HL-60 (cell line): Measurements from ENCODE around the gene MMP15.

Experiments used
- DNase-seq, 2 experiments: peaks; one replicate each; pipeline ENCODE4 v3.0.0-alpha.2; 2010 to 2020; ENCODE audit warnings: low read depth in 1 of 2, low spot score in 1 of 2
- H3K27ac ChIP-seq: fragments of 250-450 bp; sonication (Bioruptor Pico); replicated peaks from 2 replicates; pipeline ENCODE4 v1.5.1; 2020; ENCODE audit warnings: mild to moderate bottlenecking, moderate library complexity
- H3K27me3 ChIP-seq: fragments of 250-450 bp; sonication (Bioruptor Pico); 2 replicates; pipeline ENCODE4 v1.5.1; 2021; ENCODE audit warnings: mild to moderate bottlenecking, moderate library complexity; ENCODE audit not compliant: insufficient read depth, poor library complexity, severe bottlenecking
- H3K4me3 ChIP-seq: replicated peaks from 2 replicates; pipeline ENCODE4 v1.5.1; 2011; ENCODE audit warnings: mild to moderate bottlenecking, control low read depth, low read length; ENCODE audit not compliant: insufficient read depth
- GABPA ChIP-seq: IDR thresholded peaks from 2 replicates; pipeline ENCODE4 v1.6.1; 2012; ENCODE audit warnings: low read depth
- POLR2AphosphoS5 ChIP-seq: IDR thresholded peaks from 2 replicates; pipeline ENCODE4 v1.6.1; 2012; ENCODE audit warnings: low read depth
- SPI1 ChIP-seq: IDR thresholded peaks from 2 replicates; pipeline ENCODE4 v1.6.1; 2012; ENCODE audit warnings: low read depth, mild to moderate bottlenecking, borderline replicate concordance
- TF ChIP-seq, protein P1 (sequence below): IDR thresholded peaks from 2 replicates; pipeline ENCODE4 v1.6.1; 2012; ENCODE audit warnings: low read depth; ENCODE audit not compliant: insufficient replicate concordance
- TF ChIP-seq, protein P2 (sequence below): IDR thresholded peaks from one replicate; pipeline ENCODE4 v1.5.1; 2011; ENCODE audit warnings: low read length, control low read depth, inconsistent platforms; ENCODE audit not compliant: insufficient read depth

MMP15 gene

DNA sequence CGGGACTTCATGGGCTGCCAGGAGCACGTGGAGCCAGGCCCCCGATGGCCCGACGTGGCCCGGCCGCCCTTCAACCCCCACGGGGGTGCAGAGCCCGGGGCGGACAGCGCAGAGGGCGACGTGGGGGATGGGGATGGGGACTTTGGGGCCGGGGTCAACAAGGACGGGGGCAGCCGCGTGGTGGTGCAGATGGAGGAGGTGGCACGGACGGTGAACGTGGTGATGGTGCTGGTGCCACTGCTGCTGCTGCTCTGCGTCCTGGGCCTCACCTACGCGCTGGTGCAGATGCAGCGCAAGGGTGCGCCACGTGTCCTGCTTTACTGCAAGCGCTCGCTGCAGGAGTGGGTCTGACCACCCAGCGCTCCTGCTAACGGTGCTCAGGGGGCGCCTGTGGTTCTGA is 19.5 kb downstream of the MMP15 start:
- H3K27me3 ChIP-seq: no peaks in the 10 kb centered on the region
- no peak for DNase-seq

DNA sequence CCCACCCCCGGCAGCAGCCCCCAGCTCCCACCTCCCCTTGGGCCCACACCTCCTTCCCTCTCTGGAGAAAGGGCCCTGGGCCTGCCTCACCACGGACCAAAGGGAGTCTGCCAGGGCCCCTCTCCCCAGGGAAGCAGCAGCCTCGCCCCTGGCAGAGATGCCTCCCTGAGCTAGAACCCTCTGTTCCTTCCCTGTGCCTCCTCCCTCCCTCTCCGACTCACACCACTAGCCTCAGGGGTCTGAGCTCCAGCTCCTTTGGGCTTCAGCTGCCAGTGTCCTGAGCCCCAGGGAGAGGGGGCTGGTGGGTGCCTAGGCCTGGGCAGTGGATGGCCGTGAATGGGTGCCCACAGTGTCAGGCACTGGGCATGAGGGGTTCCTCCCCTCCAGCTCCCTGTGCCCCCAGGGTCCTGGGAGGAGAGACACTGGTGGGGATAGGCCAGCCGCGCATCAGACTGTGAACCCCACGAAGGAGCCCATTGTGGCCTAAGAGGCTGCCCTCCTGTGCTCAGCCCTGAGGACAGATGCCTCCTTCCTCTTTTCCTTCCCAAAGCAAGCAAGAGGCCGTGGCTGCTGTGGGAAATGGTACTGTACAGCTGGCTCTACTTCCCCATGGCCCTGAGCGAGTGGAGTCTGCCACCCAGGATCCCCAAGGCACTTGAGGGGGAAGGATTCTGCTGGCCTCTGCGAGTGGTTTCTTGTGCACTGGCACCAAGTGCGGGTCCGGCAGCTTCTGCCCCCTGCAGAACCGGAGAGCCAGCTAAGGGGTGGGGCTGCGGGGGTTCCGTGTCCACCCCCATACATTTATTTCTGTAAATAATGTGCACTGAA is 20.7 kb downstream of the MMP15 start:
- Histone ChIP-seq H3K27ac (no peak overlapping the region), H3K4me3 (no peak overlapping the region), H3K27me3 (no peaks in the 10 kb centered on the region)
- TF ChIP-seq SPI1 (peak; percentile 75; the same call in 1 of the 2 replicates), GABPA (no peak)
- peak in 1 of 2 experiments; percentile 85 for DNase-seq

More for the DNA sequence above, 19.5 kb downstream of the MMP15 start:
- TF ChIP-seq, protein P1, sequence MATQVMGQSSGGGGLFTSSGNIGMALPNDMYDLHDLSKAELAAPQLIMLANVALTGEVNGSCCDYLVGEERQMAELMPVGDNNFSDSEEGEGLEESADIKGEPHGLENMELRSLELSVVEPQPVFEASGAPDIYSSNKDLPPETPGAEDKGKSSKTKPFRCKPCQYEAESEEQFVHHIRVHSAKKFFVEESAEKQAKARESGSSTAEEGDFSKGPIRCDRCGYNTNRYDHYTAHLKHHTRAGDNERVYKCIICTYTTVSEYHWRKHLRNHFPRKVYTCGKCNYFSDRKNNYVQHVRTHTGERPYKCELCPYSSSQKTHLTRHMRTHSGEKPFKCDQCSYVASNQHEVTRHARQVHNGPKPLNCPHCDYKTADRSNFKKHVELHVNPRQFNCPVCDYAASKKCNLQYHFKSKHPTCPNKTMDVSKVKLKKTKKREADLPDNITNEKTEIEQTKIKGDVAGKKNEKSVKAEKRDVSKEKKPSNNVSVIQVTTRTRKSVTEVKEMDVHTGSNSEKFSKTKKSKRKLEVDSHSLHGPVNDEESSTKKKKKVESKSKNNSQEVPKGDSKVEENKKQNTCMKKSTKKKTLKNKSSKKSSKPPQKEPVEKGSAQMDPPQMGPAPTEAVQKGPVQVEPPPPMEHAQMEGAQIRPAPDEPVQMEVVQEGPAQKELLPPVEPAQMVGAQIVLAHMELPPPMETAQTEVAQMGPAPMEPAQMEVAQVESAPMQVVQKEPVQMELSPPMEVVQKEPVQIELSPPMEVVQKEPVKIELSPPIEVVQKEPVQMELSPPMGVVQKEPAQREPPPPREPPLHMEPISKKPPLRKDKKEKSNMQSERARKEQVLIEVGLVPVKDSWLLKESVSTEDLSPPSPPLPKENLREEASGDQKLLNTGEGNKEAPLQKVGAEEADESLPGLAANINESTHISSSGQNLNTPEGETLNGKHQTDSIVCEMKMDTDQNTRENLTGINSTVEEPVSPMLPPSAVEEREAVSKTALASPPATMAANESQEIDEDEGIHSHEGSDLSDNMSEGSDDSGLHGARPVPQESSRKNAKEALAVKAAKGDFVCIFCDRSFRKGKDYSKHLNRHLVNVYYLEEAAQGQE: no peak
- TF ChIP-seq GABPA (no peak), POLR2AphosphoS5 (no peak), SPI1 (no peak)
- TF ChIP-seq, protein P2, sequence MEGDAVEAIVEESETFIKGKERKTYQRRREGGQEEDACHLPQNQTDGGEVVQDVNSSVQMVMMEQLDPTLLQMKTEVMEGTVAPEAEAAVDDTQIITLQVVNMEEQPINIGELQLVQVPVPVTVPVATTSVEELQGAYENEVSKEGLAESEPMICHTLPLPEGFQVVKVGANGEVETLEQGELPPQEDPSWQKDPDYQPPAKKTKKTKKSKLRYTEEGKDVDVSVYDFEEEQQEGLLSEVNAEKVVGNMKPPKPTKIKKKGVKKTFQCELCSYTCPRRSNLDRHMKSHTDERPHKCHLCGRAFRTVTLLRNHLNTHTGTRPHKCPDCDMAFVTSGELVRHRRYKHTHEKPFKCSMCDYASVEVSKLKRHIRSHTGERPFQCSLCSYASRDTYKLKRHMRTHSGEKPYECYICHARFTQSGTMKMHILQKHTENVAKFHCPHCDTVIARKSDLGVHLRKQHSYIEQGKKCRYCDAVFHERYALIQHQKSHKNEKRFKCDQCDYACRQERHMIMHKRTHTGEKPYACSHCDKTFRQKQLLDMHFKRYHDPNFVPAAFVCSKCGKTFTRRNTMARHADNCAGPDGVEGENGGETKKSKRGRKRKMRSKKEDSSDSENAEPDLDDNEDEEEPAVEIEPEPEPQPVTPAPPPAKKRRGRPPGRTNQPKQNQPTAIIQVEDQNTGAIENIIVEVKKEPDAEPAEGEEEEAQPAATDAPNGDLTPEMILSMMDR: no peak
- no peak overlapping the region for H3K27ac ChIP-seq
- no peak overlapping the region for H3K4me3 ChIP-seq

DNA sequence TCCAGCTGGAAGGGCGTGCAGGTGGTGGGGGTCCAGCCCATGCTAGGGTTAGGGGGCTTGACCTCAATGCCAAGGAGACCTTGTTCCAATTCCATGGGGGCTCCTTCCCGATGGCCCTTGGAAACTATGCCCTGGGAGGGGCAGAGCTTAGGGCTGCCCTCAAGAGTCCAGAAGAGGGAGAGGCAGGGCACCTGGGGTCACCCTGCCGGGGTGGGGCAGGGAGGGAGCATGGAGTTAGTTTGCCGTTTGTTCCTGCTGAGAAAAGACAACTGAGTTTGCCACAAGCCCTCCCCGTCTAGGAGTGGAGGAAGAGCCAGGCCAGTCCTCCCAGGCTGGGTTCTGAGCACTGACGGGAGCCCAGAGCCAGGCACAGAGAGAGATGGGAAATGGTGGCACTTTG is 21.4 kb downstream of the MMP15 start:
- no peaks in the 10 kb centered on the region for H3K27me3 ChIP-seq
- H3K27ac ChIP-seq: no peak overlapping the region
- TF ChIP-seq, protein P2: no peak
- TF ChIP-seq SPI1 (no peak), GABPA (no peak), POLR2AphosphoS5 (no peak)
- TF ChIP-seq, protein P1: no peak
- DNase-seq: no peak
- no peak overlapping the region for H3K4me3 ChIP-seq

DNA sequence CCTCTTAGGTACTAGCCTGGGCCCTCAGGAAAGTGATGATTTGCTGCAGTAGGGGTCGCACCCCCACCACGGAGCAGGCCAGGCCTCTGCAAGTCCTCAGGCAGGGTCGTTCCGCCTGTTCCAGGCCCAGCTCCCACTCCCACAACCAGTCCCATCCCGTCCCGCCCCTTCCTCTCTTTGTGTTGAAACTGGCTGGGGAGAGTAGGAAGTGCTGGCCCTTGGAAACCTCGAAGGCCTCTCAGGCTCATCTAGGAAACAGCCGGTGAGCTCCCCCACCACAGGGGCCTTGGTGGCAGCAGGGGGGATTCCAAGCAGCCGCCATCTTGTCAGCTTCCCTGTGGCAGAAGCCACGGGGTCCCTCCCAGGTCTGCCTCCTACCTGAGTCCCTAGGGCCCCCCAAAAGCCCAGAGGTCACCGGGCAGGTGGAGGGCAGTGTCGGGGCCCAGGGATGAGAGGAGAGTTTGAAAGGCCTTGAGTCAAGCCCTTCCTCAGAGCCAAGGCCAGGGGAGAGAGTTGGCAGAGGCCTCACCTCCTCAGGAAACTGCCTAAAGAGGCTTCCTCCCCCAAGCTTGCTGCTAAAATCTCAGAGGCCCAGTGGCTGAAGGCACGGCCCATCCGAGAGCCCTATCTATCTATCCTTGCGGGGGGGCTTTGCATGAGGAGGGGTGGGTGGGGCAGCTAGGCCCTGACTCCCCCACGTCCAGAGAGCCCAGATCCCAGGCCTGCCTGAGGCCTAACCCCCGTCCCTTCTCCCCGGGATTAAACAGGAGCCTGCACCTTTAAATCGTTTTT is 22.2 kb downstream of the MMP15 start:
- no peak overlapping the region for H3K4me3 ChIP-seq
- TF ChIP-seq POLR2AphosphoS5 (no peak), GABPA (no peak), SPI1 (no peak)
- TF ChIP-seq, protein P1: no peak
- TF ChIP-seq, protein P2: no peak
- no peak for DNase-seq
- H3K27me3 ChIP-seq: no peaks in the 10 kb centered on the region
- H3K27ac ChIP-seq: no peak overlapping the region
